Heart left ventricle (tissue), 16 donors: ENCODE measurements around the gene C12orf43. TPM values are rescaled to one million over a fixed set of nuclear protein-coding genes. Genes with fewer than 3 reads are reported as not detected.

Source experiments
- ATAC-seq, 4 donors: fragments of 200-7000 bp; cut with Tn5 transposase; one replicate each; pipeline ENCODE4 v1.9.1; 2020 to 2022; ENCODE audit warnings: moderate library complexity in 4 of 4, mild to moderate bottlenecking in 3 of 4, moderate number of reproducible peaks in 1 of 4
- DNase-seq, 5 donors: peaks; one replicate each; pipeline ENCODE4 v3.0.0-alpha.2; 2020
- H3K27ac ChIP-seq, 12 donors: fragments of 200-600 bp; sonication (generic) in 4 of 12; one replicate each; pipeline versions ENCODE4 v1.5.0 to v1.8.0; 2016 to 2022; ENCODE audit warnings: mild to moderate bottlenecking in 2 of 12
- H3K27me3 ChIP-seq, 9 donors: fragments of 200-600 bp; sonication (generic) in 2 of 9; one replicate each; pipeline versions ENCODE4 v1.5.1 to v1.8.0; 2016 to 2022; ENCODE audit warnings: mild to moderate bottlenecking in 3 of 9
- H3K36me3 ChIP-seq, 9 donors: fragments of 200-600 bp; sonication (generic) in 2 of 9; one replicate each; pipeline versions ENCODE4 v1.5.0 to v1.8.0; 2018 to 2022; ENCODE audit warnings: mild to moderate bottlenecking in 2 of 9
- H3K4me1 ChIP-seq, 12 donors: fragments of 200-600 bp; sonication (generic) in 4 of 12; one replicate each; pipeline versions ENCODE4 v1.5.0 to v1.8.0; 2016 to 2022; ENCODE audit warnings: mild to moderate bottlenecking in 3 of 12
- H3K4me3 ChIP-seq, 12 donors: fragments of 200-600 bp; sonication (generic) in 4 of 12; one replicate each; pipeline versions ENCODE4 v1.5.0 to v1.8.0; 2017 to 2022; ENCODE audit warnings: mild to moderate bottlenecking in 9 of 12, moderate library complexity in 4 of 12
- H3K9me3 ChIP-seq, 12 donors: fragments of 200-600 bp; sonication (generic) in 4 of 12; one replicate each; pipeline versions ENCODE4 v1.5.0 to v1.8.0; 2016 to 2022; ENCODE audit warnings: mild to moderate bottlenecking in 1 of 12
- POLR2A ChIP-seq, 2 donors: fragments of 450-650 bp; IDR thresholded peaks; one replicate each; pipeline ENCODE4 v1.6.1; 2017; ENCODE audit warnings: antibody characterized with exemption in 2 of 2, mild to moderate bottlenecking in 2 of 2, moderate library complexity in 2 of 2
- WGBS, 4 donors: extraction: QIAGEN DNeasy Blood & Tissue Kit in 2 of 4; methylation state at CpG; one replicate each; pipeline versions ENCODE4 v1.1.5 to v1.1.7; 2013 to 2018; 5-methylcytosine and 5-hydroxymethylcytosine counted together
- intact Hi-C, 10 donors: fragments of 100-400 bp; cut with DNase I; formaldehyde crosslinking; loops; one replicate each; pipeline versions ENCODE4 v1.11.1 to v1.14.2; 2022
- polyA plus RNA-seq, 2 donors: library from polyadenylated mRNA; stranded (reverse); fragments of 200-250 nt; gene quantifications; one replicate each; pipeline ENCODE4 v1.2.3, GENCODE V29; 2013
- total RNA-seq, 9 donors: library from RNA; depleted of rRNA in 2 of 9; stranded (reverse); fragments of >200 nt in 2 of 9; fragmentation: NEBNext Ultra II Directional in 3 of 9; extraction: Animal tissue kit (Norgen Biotek cat#: 25700) in 3 of 9; gene quantifications; one replicate each; pipeline versions ENCODE4 v1.1.0 to v1.2.4, GENCODE V29; 2016 to 2023
- TF ChIP-seq, protein P1 (sequence below), 12 donors: fragments of 200-600 bp; sonication (generic) in 4 of 12; IDR thresholded peaks; one replicate each; pipeline versions ENCODE4 v1.5.0 to v1.8.0; 2018 to 2022; ENCODE audit warnings: antibody characterized with exemption in 12 of 12, mild to moderate bottlenecking in 5 of 12
- donor health status: ischemic (EF 13 %, LVEDD 7.1; RV severe dilation, severe dysfunction).
- donor health status: healthy with polysubstance abuse.
- donor health status: DM: no; HTN: yes; CAD: no.
- donor health status: DM: no; HTN: no; CAD: no.
- donor health status: ischemic (EF 25% LVEDD 6.9; RV normal size, moderate dysfunction).
- donor health status: ischemic (EF 25% LVEDD 5.7; RV mildly dilated, moderate dysfunction).
- donor health status: healthy.
- donor health status: DM: yes; HTN: yes; CAD: no.
- donor health status: ischemic (EF 35%, LVEDD 5.7; RV mildly dilated, moderate dysfunction).
- donor health status: nonischemic (EF 11% LVEDD 7.7; RV severe dilation, severe dysfunction).
- donor health status: DM: yes; HTN: yes; CAD: no.
- donor health status: PGD.
- donor health status: ischemic (EF 29% LVEDD 5.4; RV normal size, mild dysfunction).
- donor health status: nonischemic (EF 23%, LVEDD 6.1; RV moderate dilation, normal function).

The C12orf43 gene
- total and polyA plus RNA-seq, 11 donors, result 5.9 to 16.3 (median 9.2) TPM

- 77 to 92% (median 85%) methylated on average over 5 of the region's 5 CpGs for WGBS, 4 donors
- TF ChIP-seq, protein P1, sequence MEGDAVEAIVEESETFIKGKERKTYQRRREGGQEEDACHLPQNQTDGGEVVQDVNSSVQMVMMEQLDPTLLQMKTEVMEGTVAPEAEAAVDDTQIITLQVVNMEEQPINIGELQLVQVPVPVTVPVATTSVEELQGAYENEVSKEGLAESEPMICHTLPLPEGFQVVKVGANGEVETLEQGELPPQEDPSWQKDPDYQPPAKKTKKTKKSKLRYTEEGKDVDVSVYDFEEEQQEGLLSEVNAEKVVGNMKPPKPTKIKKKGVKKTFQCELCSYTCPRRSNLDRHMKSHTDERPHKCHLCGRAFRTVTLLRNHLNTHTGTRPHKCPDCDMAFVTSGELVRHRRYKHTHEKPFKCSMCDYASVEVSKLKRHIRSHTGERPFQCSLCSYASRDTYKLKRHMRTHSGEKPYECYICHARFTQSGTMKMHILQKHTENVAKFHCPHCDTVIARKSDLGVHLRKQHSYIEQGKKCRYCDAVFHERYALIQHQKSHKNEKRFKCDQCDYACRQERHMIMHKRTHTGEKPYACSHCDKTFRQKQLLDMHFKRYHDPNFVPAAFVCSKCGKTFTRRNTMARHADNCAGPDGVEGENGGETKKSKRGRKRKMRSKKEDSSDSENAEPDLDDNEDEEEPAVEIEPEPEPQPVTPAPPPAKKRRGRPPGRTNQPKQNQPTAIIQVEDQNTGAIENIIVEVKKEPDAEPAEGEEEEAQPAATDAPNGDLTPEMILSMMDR (IDR thresholded peaks at IDR 0.05), result no peak
- TF ChIP-seq POLR2A (IDR thresholded peaks at IDR 0.05), result no peak
- Histone ChIP-seq H3K4me1 (no peaks in the 10 kb centered on the region), H3K4me3 (no peak overlapping the region), H3K27me3 (no peaks in the 10 kb centered on the region), H3K27ac (no peak overlapping the region), H3K36me3 (no peaks in the 10 kb centered on the region), H3K9me3 (no peaks in the 10 kb centered on the region)
- intact Hi-C loops, result no loop called here
- DNase-seq (no peak), ATAC-seq (no peak)
Observed at GRCh38 chr12:120956579-120957300, 59.5 kb downstream of the C12orf43 start.

- WGBS, 4 donors, result 56 to 77% (median 72%) methylated on average over 3 to 4 of the region's 4 CpGs
- intact Hi-C loops, result no loop called here
- H3K4me1 ChIP-seq, result no peaks in the 10 kb centered on the region
- H3K27me3 ChIP-seq, result no peaks in the 10 kb centered on the region
- no peaks in the 10 kb centered on the region for H3K9me3 ChIP-seq
- TF ChIP-seq POLR2A (IDR thresholded peaks at IDR 0.05), result no peak
- TF ChIP-seq, protein P1 (IDR thresholded peaks at IDR 0.05), result no peak
- H3K4me3 ChIP-seq, result no peak overlapping the region
- no peaks in the 10 kb centered on the region for H3K36me3 ChIP-seq
- DNase-seq (no peak), ATAC-seq (no peak)
- H3K27ac ChIP-seq, result no peak overlapping the region
Observed at GRCh38 chr12:120955232-120955631, 61.1 kb downstream of the C12orf43 start.

DNA sequence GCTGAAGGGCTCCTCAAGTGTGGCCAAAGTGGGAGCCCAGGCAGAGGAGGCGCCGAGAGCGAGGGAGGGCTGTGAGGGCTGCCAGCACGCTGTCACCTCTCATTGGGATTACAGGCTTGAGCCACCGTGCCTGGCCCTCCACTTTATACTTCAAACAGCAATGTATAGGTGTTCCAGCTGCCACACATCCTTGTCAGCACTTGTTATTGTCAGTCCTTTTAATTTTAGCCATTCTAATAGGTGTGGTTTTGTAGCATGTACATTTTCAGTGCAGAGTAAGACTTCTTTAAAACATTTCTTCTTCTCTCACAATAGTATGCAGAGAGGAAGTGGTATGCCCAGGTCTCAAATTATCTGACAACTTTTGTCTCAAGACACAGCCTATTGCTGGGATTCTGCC is 65.5 kb downstream of the C12orf43 start:
- intact Hi-C loops, result no loop called here
- TF ChIP-seq POLR2A (IDR thresholded peaks at IDR 0.05), result no peak
- TF ChIP-seq, protein P1 (IDR thresholded peaks at IDR 0.05), result no peak
- WGBS, 4 donors, result 91 to 95% (median 93%) methylated on average over 5 of the region's 5 CpGs
- no peak overlapping the region for H3K27ac ChIP-seq
- H3K4me3 ChIP-seq, result no peak overlapping the region
- no peaks in the 10 kb centered on the region for H3K27me3 ChIP-seq
- no peaks in the 10 kb centered on the region for H3K4me1 ChIP-seq
- H3K36me3 ChIP-seq, result no peaks in the 10 kb centered on the region
- no peak for ATAC-seq
- no peak for DNase-seq
- no peaks in the 10 kb centered on the region for H3K9me3 ChIP-seq

Other genes starting within 250 kb of the C12orf43 start
- 10 to 100 TPM; 16.1 to 48.2 (median 27.0) TPM for gene SPPL3, start 112.1 kb downstream of the C12orf43 start, total RNA-seq
- 10 to 100 TPM in 1 of 2 donors, 1 to 10 TPM in 1; 8.2 to 16.6 TPM for gene SPPL3, start 112.1 kb downstream of the C12orf43 start, polyA plus RNA-seq
- gene HNF1A, start 37.9 kb downstream of the C12orf43 start, total RNA-seq, result not detected
- under 1 TPM in 1 of 2 donors, not detected in 1; 0.03 TPM for gene HNF1A, start 37.9 kb downstream of the C12orf43 start, polyA plus RNA-seq
- 1 to 10 TPM in 2 of 9 donors, under 1 TPM in 6, not detected in 1; 0.32 to 5.0 (median 0.61) TPM for gene OASL, start 22.8 kb upstream of the C12orf43 start, total RNA-seq
- gene OASL, start 22.8 kb upstream of the C12orf43 start, polyA plus RNA-seq, result under 1 TPM; 0.42 to 0.57 TPM
- 10 to 100 TPM in 1 of 9 donors, 1 to 10 TPM in 7, under 1 TPM in 1; 0.58 to 12.0 (median 1.8) TPM for gene P2RX7, start 116.4 kb upstream of the C12orf43 start, total RNA-seq
- gene P2RX7, start 116.4 kb upstream of the C12orf43 start, polyA plus RNA-seq, result 1 to 10 TPM in 1 of 2 donors, under 1 TPM in 1; 0.39 to 1.4 TPM
- 10 to 100 TPM in 4 of 9 donors, 1 to 10 TPM in 5; 3.2 to 27.4 (median 7.7) TPM for gene P2RX4, start 193.6 kb upstream of the C12orf43 start, total RNA-seq
- 1 to 10 TPM; 4.0 to 5.3 TPM for gene P2RX4, start 193.6 kb upstream of the C12orf43 start, polyA plus RNA-seq